ENCODE measurements around the gene DISC1. TPM values are rescaled to one million over a fixed set of nuclear protein-coding genes. Genes with fewer than 3 reads are reported as not detected.

Gene DISC1
- total RNA-seq, 1 donor from 2014 or later: 9.5 TPM

DNA sequence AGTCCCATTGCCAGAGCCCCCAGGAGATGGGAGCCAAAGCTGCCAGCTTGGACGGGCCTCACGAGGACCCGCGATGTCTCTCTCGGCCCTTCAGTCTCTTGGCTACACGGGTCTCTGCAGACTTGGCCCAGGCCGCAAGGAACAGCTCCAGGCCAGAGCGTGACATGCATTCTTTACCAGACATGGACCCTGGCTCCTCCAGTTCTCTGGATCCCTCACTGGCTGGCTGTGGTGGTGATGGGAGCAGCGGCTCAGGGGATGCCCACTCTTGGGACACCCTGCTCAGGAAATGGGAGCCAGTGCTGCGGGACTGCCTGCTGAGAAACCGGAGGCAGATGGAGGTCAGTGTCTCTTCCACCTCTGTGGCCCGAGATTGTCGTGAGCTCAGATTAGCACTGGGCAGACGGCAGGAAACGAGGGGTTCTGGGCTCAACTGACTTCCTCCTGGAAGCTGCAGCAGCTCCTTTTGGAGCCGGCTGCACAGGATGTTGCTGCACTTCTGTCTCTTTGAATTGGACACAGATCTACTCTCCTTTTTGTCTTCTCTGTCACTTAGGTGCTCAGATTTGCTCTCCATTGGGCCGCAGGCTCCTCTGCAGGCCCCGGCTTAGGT is 68.0 kb downstream of the DISC1 start:
- ATAC-seq: peak; percentile 5
- no peak overlapping the region for H3K27ac ChIP-seq
- no peak for DNase-seq
- no peak overlapping the region for H3K4me3 ChIP-seq
- no peak for TF ChIP-seq CTCF (IDR thresholded peaks at IDR 0.05)
- no peaks in the 10 kb centered on the region for H3K36me3 ChIP-seq
- no peaks in the 10 kb centered on the region for H3K9me3 ChIP-seq
- H3K27me3 ChIP-seq: no peaks in the 10 kb centered on the region
- intact Hi-C loops (cut with DNase I): no loop called here
- H3K4me1 ChIP-seq: peaks cover 9% of the 10 kb centered on the region

DNA sequence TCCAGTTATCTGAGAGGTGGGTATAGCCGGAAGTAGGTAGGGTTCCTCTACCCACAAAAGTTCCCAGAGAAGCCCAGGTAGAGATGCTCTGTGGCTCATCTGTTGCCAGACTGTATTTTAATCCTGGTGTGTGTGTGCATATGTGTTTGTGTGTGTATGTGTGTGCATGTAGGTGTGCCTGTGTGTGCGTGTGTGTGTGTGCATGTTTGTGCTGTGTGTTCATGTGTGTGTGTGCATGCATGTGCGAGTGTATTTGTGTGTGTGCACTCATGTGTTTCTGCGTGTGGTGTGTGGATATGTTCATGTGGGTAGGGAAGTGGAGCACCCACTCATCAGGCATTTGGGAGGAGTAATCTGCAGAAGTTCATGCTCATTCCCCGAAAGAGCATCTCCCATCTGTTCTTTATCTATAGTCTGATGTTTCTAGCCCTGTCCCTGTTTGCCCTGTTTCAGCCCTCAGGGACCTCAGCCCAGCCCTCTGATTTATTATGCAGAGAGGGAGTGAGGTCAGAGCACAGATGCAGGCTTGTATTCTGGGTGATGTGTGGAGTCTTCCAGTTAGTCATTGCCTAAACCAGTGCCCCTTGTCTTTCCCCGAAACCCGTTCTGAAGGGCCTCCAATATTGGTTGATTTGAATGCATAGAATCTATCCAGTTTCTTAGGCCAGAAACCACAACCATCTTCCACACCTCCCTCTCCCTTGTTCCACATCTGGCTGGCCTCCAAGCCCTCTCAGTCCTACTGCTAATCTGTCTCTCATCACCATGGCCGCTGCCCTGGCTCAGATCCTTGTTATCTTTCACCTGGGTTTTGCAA is 69.1 kb downstream of the DISC1 start:
- Histone ChIP-seq H3K27ac (no peak overlapping the region), H3K9me3 (no peaks in the 10 kb centered on the region), H3K27me3 (no peaks in the 10 kb centered on the region), H3K4me1 (peaks cover 9% of the 10 kb centered on the region), H3K4me3 (no peak overlapping the region), H3K36me3 (no peaks in the 10 kb centered on the region)
- intact Hi-C loops (cut with DNase I): no loop called here
- DNase-seq (no peak), ATAC-seq (no peak)
- TF ChIP-seq CTCF (IDR thresholded peaks at IDR 0.05): no peak

DNA sequence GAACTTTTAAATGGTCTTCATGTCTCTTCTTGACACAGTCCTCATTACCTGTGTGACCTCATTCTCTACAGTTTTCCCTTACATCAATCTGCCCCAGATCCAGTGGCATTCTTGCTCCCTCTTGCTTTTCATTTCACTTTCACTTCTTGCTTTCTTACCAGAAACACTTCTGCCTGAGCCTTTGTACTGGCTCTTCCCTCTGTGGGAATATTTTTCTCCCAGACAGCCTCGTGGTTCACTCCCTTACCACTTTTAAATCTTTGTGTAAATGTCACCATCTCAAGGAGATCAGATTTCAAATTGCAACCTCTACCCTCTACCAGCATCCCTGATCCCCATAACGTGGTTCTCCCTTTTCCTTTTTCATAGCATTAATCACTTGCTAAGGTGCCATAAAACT is 73.2 kb downstream of the DISC1 start:
- ATAC-seq (peak; percentile 59), DNase-seq (no peak)
- no peak overlapping the region for H3K27ac ChIP-seq
- no peak for TF ChIP-seq CTCF (IDR thresholded peaks at IDR 0.05)
- no peak overlapping the region for H3K4me3 ChIP-seq
- H3K4me1 ChIP-seq: peaks cover 4% of the 10 kb centered on the region
- no peaks in the 10 kb centered on the region for H3K36me3 ChIP-seq
- intact Hi-C loops (cut with DNase I): no loop called here
- no peaks in the 10 kb centered on the region for H3K27me3 ChIP-seq
- H3K9me3 ChIP-seq: no peaks in the 10 kb centered on the region

- no peak for TF ChIP-seq CTCF (IDR thresholded peaks at IDR 0.05)
- ATAC-seq (no peak), DNase-seq (no peak)
- H3K27ac ChIP-seq: no peak overlapping the region
- H3K9me3 ChIP-seq: no peaks in the 10 kb centered on the region
- no peak overlapping the region for H3K4me3 ChIP-seq
- H3K27me3 ChIP-seq: no peaks in the 10 kb centered on the region
- intact Hi-C loops (cut with DNase I): no loop called here
- peaks cover 4% of the 10 kb centered on the region for H3K4me1 ChIP-seq
- H3K36me3 ChIP-seq: no peaks in the 10 kb centered on the region
Measured at GRCh38 chr1:231701306-231701705, 74.7 kb downstream of the DISC1 start.

DNA sequence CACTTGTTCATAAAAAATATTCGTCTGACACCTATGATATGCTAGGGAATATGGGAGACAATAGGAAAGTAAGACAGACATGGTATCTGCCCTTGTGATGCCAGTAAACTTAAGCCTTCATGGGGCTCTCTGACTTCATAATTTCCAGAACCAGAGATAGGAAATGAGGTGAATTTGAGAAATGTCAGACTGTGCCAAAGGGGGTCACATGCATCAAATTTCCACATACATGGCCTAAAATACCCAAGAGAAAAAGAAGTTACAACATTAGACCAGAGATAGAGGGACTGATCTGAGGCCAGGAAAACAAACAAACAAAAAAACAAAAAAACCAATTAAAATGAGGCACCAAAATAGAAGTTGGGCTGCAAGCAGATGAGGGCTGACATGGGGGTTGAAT is 75.7 kb downstream of the DISC1 start:
- no peak overlapping the region for H3K4me3 ChIP-seq
- peaks cover 7% of the 10 kb centered on the region for H3K4me1 ChIP-seq
- H3K36me3 ChIP-seq: no peaks in the 10 kb centered on the region
- ATAC-seq: no peak
- no peaks in the 10 kb centered on the region for H3K9me3 ChIP-seq
- H3K27me3 ChIP-seq: no peaks in the 10 kb centered on the region
- no peak overlapping the region for H3K27ac ChIP-seq
- intact Hi-C loops (cut with DNase I): no loop called here
- no peak for TF ChIP-seq CTCF (IDR thresholded peaks at IDR 0.05)
- no peak for DNase-seq
